CD4-positive, alpha-beta T cell treated with Interleukin-1 beta for 1 hour (primary cell): ENCODE data around the gene RPS6KA5.

Experiments used
- DNase-seq, 2 donors: peaks; one replicate each; pipeline ENCODE4 v3.0.0-alpha.2; 2020 to 2022

RPS6KA5 gene

DNA sequence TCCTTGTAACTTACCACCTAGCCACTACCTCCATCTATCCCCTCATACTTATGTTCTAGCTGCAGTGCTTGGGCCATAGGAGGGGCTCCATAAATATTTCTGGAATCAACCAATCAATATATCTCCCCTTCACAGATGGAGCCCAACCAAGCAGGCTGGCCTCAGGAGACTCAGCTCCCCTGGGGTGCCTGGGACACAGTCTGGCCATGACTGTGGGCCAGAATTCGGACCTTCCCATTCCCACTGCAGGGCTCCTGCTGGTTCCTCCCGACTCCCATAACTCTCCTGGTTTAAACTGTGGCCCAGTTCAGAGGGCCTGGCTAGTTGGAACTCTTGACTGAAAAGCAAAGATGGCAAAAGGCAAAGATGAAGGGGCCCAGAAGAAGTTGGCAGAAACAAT lies 257.2 kb downstream of the RPS6KA5 start:
- no peak for DNase-seq

DNA sequence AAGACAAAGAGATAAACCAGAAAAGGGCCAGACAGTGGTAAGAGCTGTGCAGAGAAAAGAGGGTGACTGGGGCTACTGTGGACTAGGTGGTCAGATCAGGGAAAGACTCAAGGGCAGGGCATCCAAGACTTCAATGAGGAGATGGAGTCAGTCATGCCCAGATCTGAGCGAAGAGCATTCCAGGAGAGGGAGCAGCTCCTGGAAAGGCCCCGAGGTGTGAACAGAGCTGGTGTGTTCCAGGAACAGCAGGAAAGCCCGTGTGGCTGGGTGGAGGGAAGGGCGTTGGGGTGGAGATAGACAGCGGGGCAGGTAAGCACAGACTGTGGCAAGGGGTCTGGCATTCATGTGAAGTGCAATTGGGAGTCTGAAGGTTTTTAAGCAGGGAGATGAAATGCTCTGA lies 261.0 kb downstream of the RPS6KA5 start:
- DNase-seq: no peak

DNA sequence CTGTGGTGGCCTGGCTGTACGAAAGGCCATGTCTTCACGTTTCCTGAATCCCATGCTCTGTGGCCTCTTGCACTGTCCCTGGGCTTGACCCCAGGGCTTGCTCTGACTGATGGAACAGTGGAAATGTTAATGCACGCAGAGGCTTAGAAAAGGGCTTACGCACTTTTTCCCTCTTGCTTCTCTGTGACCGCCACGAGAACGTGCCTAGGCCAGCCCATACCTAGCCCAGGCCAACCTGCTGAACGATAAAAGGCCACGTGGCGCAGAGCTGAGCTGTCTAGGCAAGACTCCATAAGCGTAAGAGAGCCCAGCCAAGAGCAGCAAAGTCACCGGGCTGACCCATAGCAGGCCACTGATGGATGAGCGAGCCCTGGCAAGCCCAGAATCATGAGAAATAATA lies 262.5 kb downstream of the RPS6KA5 start:
- no peak for DNase-seq
